ENCODE data around the gene IFT80.

The IFT80 gene

GRCh38 chr3:160399125-160400029 is at the start of gene IFT80, which contains the start of gene SMC4:
Gene IFT80, minus strand, starts transcription at chr3:160399225. Its CDS starts 14,625 bp downstream, at chr3:160384600.
Gene SMC4, plus strand, starts transcription at chr3:160399650. Its CDS starts 1,177 bp downstream, at chr3:160400827.
- DNase-seq (ENCODE audit: low read depth): peak; percentile 93

GRCh38 chr3:160447544-160447943 is 48.5 kb upstream of the IFT80 start:
- no peak for DNase-seq (ENCODE audit: low read depth)

- DNase-seq (ENCODE audit: low read depth): no peak
These were observed 47.6 kb upstream of the IFT80 start for GRCh38 chr3:160446522-160447056.

- no peak for DNase-seq (ENCODE audit: low read depth)
These were observed 46.8 kb upstream of the IFT80 start for GRCh38 chr3:160445854-160446253.

- DNase-seq (ENCODE audit: low read depth): no peak
These were observed 45.4 kb upstream of the IFT80 start for GRCh38 chr3:160444411-160444810.

GRCh38 chr3:160440687-160441086 is 41.7 kb upstream of the IFT80 start:
- no peak for DNase-seq (ENCODE audit: low read depth)

GRCh38 chr3:160437083-160437455 is 38.0 kb upstream of the IFT80 start:
- DNase-seq (ENCODE audit: low read depth): no peak

GRCh38 chr3:160435747-160436146 is 36.7 kb upstream of the IFT80 start:
- DNase-seq (ENCODE audit: low read depth): no peak

GRCh38 chr3:160435095-160435494 is 36.1 kb upstream of the IFT80 start:
- no peak for DNase-seq (ENCODE audit: low read depth)

- no peak for DNase-seq (ENCODE audit: low read depth)
These were observed 35.0 kb upstream of the IFT80 start for GRCh38 chr3:160434071-160434470.

- no peak for DNase-seq (ENCODE audit: low read depth)
These were observed 28.9 kb upstream of the IFT80 start for GRCh38 chr3:160427832-160428424.

- DNase-seq (ENCODE audit: low read depth): no peak
These were observed 18.3 kb upstream of the IFT80 start for GRCh38 chr3:160417311-160417710.

- DNase-seq (ENCODE audit: low read depth): peak; percentile 62
These were observed 14.7 kb upstream of the IFT80 start for GRCh38 chr3:160413613-160414248.

GRCh38 chr3:160412477-160412876 is 13.5 kb upstream of the IFT80 start:
- DNase-seq (ENCODE audit: low read depth): no peak

- no peak for DNase-seq (ENCODE audit: low read depth)
These were observed 11.0 kb upstream of the IFT80 start for GRCh38 chr3:160409812-160410610.

- DNase-seq (ENCODE audit: low read depth): no peak
These were observed 4.9 kb upstream of the IFT80 start for GRCh38 chr3:160403796-160404470.

GRCh38 chr3:160403028-160403545 is 4.1 kb upstream of the IFT80 start:
- no peak for DNase-seq (ENCODE audit: low read depth)

- no peak for DNase-seq (ENCODE audit: low read depth)
These were observed 3.4 kb upstream of the IFT80 start for GRCh38 chr3:160402221-160403027.

GRCh38 chr3:160401291-160402095 is 2.5 kb upstream of the IFT80 start:
- no peak for DNase-seq (ENCODE audit: low read depth)

Data from activated gamma-delta T cell treated with anti-CD3 and anti-CD28 coated beads, Interleukin-2, amount 50 U/mL, for 16 hours (primary cell).